ENCODE results near the gene RTTN. TPM values are rescaled to one million over a fixed set of nuclear protein-coding genes. Genes with fewer than 3 reads are reported as not detected.

Gene RTTN
- total RNA-seq, 2 donors from 2014 or later: 27.6 to 31.4 TPM

GRCh38 chr18:69963196-69963595 lies 242.3 kb downstream of the RTTN start:
- peaks cover 2 to 4% of the 10 kb centered on the region in 2 donors for H3K36me3 Mint-ChIP-seq (ENCODE audit: insufficient read depth in 2 of 2)
- H3K27me3 Mint-ChIP-seq (ENCODE audit: low read depth): no peaks in the 10 kb centered on the region
- ATAC-seq (replicated peaks in 1 of 2): no peak
- peaks cover 10% of the 10 kb centered on the region for H3K4me1 Mint-ChIP-seq (ENCODE audit: low read depth)
- no peak for DNase-seq
- no peak overlapping the region for H3K4me3 Mint-ChIP-seq
- peaks cover 0 to 2% of the 10 kb centered on the region in 2 donors for H3K9me3 Mint-ChIP-seq
- no peak overlapping the region for H3K27ac Mint-ChIP-seq

GRCh38 chr18:69961718-69962117 lies 243.8 kb downstream of the RTTN start:
- Mint-ChIP-seq H3K9me3 (peaks cover 0 to 2% of the 10 kb centered on the region in 2 donors), H3K36me3 (ENCODE audit: insufficient read depth in 2 of 2) (peaks cover 2 to 4% of the 10 kb centered on the region in 2 donors)

GRCh38 chr18:69958422-69958821 lies 247.1 kb downstream of the RTTN start:
- peaks cover 1% of the 10 kb centered on the region for H3K4me1 Mint-ChIP-seq (ENCODE audit: low read depth)
- no peaks in the 10 kb centered on the region for H3K27me3 Mint-ChIP-seq (ENCODE audit: low read depth)
- peak; percentile 58 to 63 for DNase-seq
- H3K27ac Mint-ChIP-seq: no peak overlapping the region
- H3K4me3 Mint-ChIP-seq: no peak overlapping the region
- ATAC-seq (replicated peaks in 1 of 2): peak; percentile 85 to 86
- H3K36me3 Mint-ChIP-seq (ENCODE audit: insufficient read depth in 2 of 2): peaks cover 2% of the 10 kb centered on the region in 2 donors
- no peaks in the 10 kb centered on the region for H3K9me3 Mint-ChIP-seq

More at GRCh38 chr18:69961718-69962117, 243.8 kb downstream of the RTTN start:
- Mint-ChIP-seq H3K27me3 (ENCODE audit: low read depth) (no peaks in the 10 kb centered on the region), H3K4me3 (no peak overlapping the region), H3K27ac (no peak overlapping the region), H3K4me1 (ENCODE audit: low read depth) (no peaks in the 10 kb centered on the region)
- ATAC-seq (replicated peaks in 1 of 2): no peak
- no peak for DNase-seq

- Mint-ChIP-seq H3K4me1 (ENCODE audit: low read depth) (peaks cover 8% of the 10 kb centered on the region), H3K27me3 (ENCODE audit: low read depth) (no peaks in the 10 kb centered on the region), H3K9me3 (no peaks in the 10 kb centered on the region), H3K4me3 (no peak overlapping the region), H3K27ac (no peak overlapping the region), H3K36me3 (ENCODE audit: insufficient read depth in 2 of 2) (peaks cover 2 to 8% of the 10 kb centered on the region in 2 donors)
- peak; percentile 5 to 7 for ATAC-seq (replicated peaks in 1 of 2)
- DNase-seq: no peak
Measured at GRCh38 chr18:69957747-69958146, 247.7 kb downstream of the RTTN start.

- peak; percentile 33 to 41 for ATAC-seq (replicated peaks in 1 of 2)
- peaks cover 3 to 10% of the 10 kb centered on the region in 2 donors for H3K36me3 Mint-ChIP-seq (ENCODE audit: insufficient read depth in 2 of 2)
- H3K27me3 Mint-ChIP-seq (ENCODE audit: low read depth): no peaks in the 10 kb centered on the region
- H3K27ac Mint-ChIP-seq: no peak overlapping the region
- H3K9me3 Mint-ChIP-seq: peaks cover 0 to 1% of the 10 kb centered on the region in 2 donors
- no peak overlapping the region for H3K4me3 Mint-ChIP-seq
- peak in 1 of 2 donors; percentile 36 for DNase-seq
- peaks cover 11% of the 10 kb centered on the region for H3K4me1 Mint-ChIP-seq (ENCODE audit: low read depth)
Measured at GRCh38 chr18:69956665-69957620, 248.5 kb downstream of the RTTN start.

- no peak for DNase-seq
- no peaks in the 10 kb centered on the region for H3K27me3 Mint-ChIP-seq (ENCODE audit: low read depth)
- peaks cover 8 to 16% of the 10 kb centered on the region in 2 donors for H3K36me3 Mint-ChIP-seq (ENCODE audit: insufficient read depth in 2 of 2)
- ATAC-seq (replicated peaks in 1 of 2): peak; percentile 22 to 31
- peaks cover 20% of the 10 kb centered on the region for H3K4me1 Mint-ChIP-seq (ENCODE audit: low read depth)
- no peak overlapping the region for H3K27ac Mint-ChIP-seq
- H3K9me3 Mint-ChIP-seq: peaks cover 2% of the 10 kb centered on the region in 2 donors
- no peak overlapping the region for H3K4me3 Mint-ChIP-seq
Measured at GRCh38 chr18:69956057-69956456, 249.4 kb downstream of the RTTN start.

- H3K4me1 Mint-ChIP-seq (ENCODE audit: low read depth): peaks cover 20% of the 10 kb centered on the region
- no peak overlapping the region for H3K27ac Mint-ChIP-seq
- no peak for DNase-seq
- no peak overlapping the region for H3K4me3 Mint-ChIP-seq
- H3K27me3 Mint-ChIP-seq (ENCODE audit: low read depth): no peaks in the 10 kb centered on the region
- no peak for ATAC-seq (replicated peaks in 1 of 2)
- H3K36me3 Mint-ChIP-seq (ENCODE audit: insufficient read depth in 2 of 2): peaks cover 8 to 16% of the 10 kb centered on the region in 2 donors
- H3K9me3 Mint-ChIP-seq: peaks cover 2% of the 10 kb centered on the region in 2 donors
Measured at GRCh38 chr18:69954719-69955480, 250.6 kb downstream of the RTTN start.

- Mint-ChIP-seq H3K9me3 (peaks cover 2% of the 10 kb centered on the region in 2 donors), H3K36me3 (ENCODE audit: insufficient read depth in 2 of 2) (peaks cover 8 to 16% of the 10 kb centered on the region in 2 donors), H3K27me3 (ENCODE audit: low read depth) (no peaks in the 10 kb centered on the region), H3K4me3 (peak overlapping the region in 1 of 2 donors; percentile 75), H3K27ac (peak overlapping the region; percentile 58), H3K4me1 (ENCODE audit: low read depth) (peaks cover 20% of the 10 kb centered on the region)
- ATAC-seq (replicated peaks in 1 of 2): no peak
- DNase-seq: no peak
Measured at GRCh38 chr18:69953191-69953590, 252.3 kb downstream of the RTTN start.

Other genes with a start within 250 kb of the RTTN start
- 1 to 10 TPM; 1.7 to 2.0 TPM for gene SOCS6, start 83.4 kb upstream of the RTTN start, total RNA-seq

Measured in activated T-cell treated with anti-CD3 and anti-CD28 coated beads, Interleukin-2, amount 50 U/mL, for 72 hours (primary cell).